HFF-Myc (cell line): Measurements from ENCODE around the gene ABTB1.

Source experiments
- DNase-seq: peaks from one replicate; pipeline ENCODE4 v3.0.0-alpha.2; 2011; ENCODE audit warnings: low read depth; ENCODE audit errors: extremely low read depth
- H3K4me3 ChIP-seq: replicated peaks from 2 replicates; pipeline ENCODE4 v1.5.1; 2011; ENCODE audit warnings: low read depth, mild to moderate bottlenecking, control low read depth, low read length
- CTCF ChIP-seq: IDR thresholded peaks from 2 replicates; pipeline ENCODE4 v1.5.1; 2012; ENCODE audit warnings: mild to moderate bottlenecking, low read depth, low read length, control low read depth; ENCODE audit errors: missing control alignments

The ABTB1 gene

GRCh38 chr3:127640042-127640355 is 32.8 kb upstream of the ABTB1 start:
- TF ChIP-seq CTCF, result no peak
- no peak overlapping the region for H3K4me3 ChIP-seq

GRCh38 chr3:127644641-127645370 is 27.9 kb upstream of the ABTB1 start:
- DNase-seq, result no peak
- H3K4me3 ChIP-seq, result no peak overlapping the region
- no peak for TF ChIP-seq CTCF

More at GRCh38 chr3:127640042-127640355, 32.8 kb upstream of the ABTB1 start:
- DNase-seq, result no peak

- DNase-seq, result no peak
- no peak for TF ChIP-seq CTCF
- no peak overlapping the region for H3K4me3 ChIP-seq
These were observed 27.3 kb upstream of the ABTB1 start for GRCh38 chr3:127645371-127646015.

GRCh38 chr3:127646501-127647046 is 26.2 kb upstream of the ABTB1 start:
- no peak for TF ChIP-seq CTCF
- no peak overlapping the region for H3K4me3 ChIP-seq
- no peak for DNase-seq

- no peak for TF ChIP-seq CTCF
- no peak for DNase-seq
These were observed 25.4 kb upstream of the ABTB1 start for GRCh38 chr3:127647166-127647844.

GRCh38 chr3:127647845-127648204 is 24.9 kb upstream of the ABTB1 start:
- no peak for TF ChIP-seq CTCF
- H3K4me3 ChIP-seq, result no peak overlapping the region
- DNase-seq, result no peak

More at GRCh38 chr3:127647166-127647844, 25.4 kb upstream of the ABTB1 start:
- no peak overlapping the region for H3K4me3 ChIP-seq
